NCI-H345 (cell line): ENCODE data around the gene ABHD11.

Experiments
- DNase-seq: peaks from one replicate; lab custom pipeline; 2025; lab: John Stamatoyannopoulos, UW

Gene ABHD11

DNA sequence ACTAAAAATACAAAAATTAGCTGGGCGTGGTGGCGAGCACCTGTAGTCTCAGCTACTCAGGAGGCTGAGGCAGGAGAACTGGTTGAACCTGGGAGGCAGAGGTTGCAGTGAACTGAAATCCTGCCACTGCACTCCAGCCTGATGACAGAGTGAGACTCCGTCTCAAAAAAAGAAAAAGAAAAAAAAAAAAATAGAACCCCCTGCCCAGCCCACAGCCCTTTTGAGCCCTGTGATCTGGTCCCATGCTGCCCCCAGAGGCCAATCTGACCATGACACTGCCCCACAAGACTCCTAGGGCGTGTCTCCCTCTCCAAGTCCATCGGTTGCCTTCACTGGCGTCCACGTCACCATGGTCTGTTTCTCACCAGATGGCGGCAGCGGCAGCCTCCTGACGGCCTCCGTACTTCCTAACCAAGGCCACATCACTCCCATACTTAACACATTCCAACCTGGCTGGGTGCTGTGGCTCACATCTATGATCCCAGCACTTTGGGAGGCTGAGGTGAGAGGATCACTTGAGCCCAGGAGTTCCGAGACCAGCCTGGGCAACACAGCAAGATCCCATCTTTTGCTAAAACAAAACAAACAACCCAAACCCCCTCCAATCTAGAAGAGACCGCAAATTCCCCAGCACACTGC, 37.1 kb downstream of the ABHD11 start:
- DNase-seq: no peak

DNA sequence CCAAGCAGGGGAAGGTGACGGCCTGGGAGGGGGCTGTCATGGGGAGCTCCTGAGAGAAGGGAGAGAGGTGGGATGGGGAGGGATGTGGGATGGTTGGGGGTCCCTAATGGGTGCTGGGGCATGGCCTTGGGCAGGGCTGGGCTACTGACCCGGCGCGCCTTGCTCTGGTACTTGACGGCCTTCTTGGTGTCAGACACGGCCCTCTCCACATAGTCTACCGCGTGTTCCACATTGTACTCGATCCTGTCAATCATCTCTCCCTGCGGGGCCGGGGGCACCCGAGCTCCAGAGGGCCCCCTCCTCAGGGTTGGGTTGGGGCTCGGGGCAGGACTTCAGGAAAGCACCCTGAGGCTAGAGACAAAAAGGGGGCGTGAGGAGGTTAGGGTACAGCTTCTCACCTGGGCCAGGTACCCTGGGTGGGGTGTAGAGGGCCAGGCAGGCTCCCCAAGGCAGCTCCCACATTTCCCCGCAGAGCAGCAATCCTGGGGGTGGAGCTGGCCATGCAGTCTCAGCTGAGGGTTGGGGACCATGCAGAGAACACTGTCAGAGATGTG, 37.9 kb downstream of the ABHD11 start:
- no peak for DNase-seq

DNA sequence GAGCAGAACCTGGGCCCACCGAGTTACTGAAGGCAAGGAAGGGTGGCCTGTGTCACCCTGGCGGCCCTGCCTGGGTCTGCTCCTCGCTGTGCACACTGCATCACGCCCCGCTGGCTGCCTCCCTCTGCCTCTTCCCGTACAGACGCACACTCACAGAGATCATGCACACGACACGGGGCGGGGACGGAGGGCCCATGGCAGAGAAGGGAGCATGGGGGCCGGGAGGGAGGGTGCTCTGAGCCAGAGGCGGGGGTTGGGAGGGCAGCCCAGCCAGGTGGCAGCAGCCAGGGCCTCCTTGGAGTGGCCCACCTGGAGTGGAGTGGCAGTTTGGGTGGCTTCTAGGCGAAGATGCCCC, 38.6 kb downstream of the ABHD11 start:
- no peak for DNase-seq

DNA sequence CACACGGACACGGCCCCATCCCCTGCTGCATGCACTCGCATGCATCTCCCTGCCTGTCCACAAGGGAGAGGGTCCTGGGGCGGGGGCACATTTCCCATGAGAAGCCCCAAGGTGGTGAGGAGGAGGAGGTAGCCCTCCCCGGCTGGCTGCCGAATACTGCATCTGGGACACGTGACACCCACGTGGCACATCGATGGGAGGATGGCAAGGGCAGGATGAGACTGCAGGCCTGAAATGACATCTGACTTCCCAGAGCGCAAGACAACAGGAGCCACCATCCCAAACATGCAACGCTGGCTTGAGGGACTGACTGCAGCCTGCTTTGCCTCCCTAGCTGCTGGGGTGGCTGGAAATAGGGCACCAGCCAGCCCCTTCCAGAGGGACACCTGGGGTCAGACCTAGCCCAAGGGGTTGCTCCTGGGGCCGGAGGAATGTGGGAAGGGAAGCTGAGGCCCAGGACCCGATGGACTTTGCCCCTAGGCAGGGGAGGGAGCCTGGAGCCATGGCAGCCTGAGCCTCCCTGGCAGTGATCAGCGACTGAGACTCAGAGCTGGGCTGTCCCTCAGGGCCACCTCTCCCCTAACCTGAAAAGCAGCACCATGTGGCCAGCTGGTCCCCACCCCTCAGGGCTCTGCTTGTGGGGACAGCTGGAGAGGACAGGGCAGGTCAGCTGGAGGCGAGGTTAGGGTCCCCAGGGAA, 39.1 kb downstream of the ABHD11 start:
- no peak for DNase-seq

DNA sequence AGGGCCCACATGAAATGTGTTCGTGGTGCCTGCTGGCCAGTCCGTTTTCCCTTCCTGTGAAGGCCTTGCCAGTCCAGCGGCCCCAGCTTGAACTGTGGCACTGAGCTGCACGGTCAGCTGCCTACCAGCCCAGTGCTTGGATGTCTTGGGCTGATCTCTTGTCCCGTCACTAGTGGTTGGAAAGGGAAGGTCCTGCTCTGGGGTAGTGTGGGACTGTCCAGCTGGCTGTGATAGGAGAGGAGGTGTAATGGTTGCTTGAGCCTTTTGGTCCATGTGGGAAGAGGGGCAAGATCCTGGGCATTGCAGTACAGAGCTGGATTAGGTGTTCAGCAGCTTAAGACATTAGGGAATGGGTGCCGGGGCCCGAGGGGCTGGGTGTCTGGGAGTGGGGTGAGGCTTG, 40.2 kb downstream of the ABHD11 start:
- no peak for DNase-seq

DNA sequence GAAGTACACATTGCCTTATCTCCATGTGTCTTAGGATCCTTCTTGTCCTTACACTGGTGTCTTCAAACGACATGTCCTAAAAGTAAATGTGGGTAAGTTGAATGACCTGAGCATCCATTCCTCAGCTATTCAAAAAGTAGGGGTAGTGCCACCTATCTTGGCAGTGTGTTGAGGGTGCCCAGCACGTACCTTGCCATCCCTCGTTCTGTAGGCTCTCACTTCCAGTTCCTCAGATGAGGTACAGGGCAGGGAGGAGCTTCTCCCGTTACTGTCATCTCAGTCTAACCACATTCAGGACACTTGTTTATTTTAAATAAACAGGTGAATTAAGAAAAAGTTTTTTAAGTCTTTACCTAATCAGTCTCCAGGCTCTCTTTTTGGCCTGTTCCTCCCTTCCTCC, 42.2 kb downstream of the ABHD11 start:
- no peak for DNase-seq

DNA sequence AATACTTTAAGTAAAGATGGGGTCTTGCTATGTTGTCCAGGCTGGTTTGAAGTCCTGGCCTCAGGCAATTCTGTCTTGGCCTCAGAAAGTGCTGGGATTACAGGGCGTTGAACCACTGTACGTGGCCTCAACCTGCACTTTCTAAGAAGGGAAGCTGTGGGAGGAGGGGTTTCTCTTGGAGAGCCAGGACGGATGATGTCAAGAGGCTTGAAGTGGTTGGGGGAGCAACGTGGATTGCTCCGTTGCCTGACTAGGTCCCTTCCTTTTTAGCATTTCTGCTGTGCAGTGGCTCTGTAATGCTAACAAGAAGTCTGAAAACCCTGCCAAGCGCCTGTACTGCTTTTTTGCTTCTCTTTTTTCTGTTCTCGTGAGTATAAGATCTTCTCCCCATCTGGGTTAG, 48.0 kb downstream of the ABHD11 start:
- DNase-seq: no peak

DNA sequence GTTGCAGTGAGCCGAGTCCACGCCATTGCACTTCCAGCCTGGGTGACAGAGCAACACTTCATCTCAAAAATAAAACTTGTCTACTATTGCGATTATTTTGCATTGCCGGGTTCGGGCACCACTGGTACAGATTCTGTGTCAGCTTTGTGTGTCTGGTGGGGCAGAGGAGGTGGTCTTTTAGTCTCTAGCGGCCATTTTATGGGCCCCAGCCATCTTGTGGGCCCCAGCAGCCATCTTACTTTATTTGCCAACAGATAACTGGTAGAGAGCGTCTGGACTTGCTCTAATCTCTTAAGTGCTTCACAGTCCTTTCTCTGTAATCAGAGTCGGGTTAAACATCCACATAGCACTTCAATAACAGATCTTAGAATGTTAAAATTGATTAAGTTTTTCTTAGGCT, 50.3 kb downstream of the ABHD11 start:
- no peak for DNase-seq
